ENCODE data around the gene OR5T1.

DNA sequence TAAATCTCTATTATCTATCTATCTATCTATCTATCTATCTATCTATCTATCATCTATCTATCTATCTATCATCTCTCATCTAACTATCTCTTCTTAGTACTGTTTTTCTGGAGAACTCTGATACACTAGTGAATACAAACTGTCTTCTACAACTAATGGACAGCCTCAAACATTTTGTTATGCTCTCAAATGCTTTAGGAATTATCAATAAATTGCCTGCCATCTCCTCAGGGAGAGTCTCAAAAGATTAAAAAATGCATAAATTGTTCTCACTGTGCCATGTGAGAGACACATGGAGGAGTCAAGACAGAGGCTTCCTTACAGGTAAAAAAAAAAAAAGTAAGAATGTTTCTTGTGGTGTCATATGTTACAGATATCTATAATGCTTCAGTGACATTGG lies 40.9 kb downstream of the OR5T1 start, which contains the start of gene OR8K3:
- TF ChIP-seq TAL1 (IDR thresholded peaks at IDR 0.05), result no peak
- TF ChIP-seq, protein P1, sequence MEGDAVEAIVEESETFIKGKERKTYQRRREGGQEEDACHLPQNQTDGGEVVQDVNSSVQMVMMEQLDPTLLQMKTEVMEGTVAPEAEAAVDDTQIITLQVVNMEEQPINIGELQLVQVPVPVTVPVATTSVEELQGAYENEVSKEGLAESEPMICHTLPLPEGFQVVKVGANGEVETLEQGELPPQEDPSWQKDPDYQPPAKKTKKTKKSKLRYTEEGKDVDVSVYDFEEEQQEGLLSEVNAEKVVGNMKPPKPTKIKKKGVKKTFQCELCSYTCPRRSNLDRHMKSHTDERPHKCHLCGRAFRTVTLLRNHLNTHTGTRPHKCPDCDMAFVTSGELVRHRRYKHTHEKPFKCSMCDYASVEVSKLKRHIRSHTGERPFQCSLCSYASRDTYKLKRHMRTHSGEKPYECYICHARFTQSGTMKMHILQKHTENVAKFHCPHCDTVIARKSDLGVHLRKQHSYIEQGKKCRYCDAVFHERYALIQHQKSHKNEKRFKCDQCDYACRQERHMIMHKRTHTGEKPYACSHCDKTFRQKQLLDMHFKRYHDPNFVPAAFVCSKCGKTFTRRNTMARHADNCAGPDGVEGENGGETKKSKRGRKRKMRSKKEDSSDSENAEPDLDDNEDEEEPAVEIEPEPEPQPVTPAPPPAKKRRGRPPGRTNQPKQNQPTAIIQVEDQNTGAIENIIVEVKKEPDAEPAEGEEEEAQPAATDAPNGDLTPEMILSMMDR (IDR thresholded peaks at IDR 0.05 in 2 of 3, conservative IDR thresholded peaks at IDR 0.05 in 1 of 3; ENCODE audit: insufficient read depth in 2 of 3, low read depth in 1 of 3, low read length in 3 of 3), result no peak
- no peak for TF ChIP-seq TCF3 (CRISPR knock-in tag; IDR thresholded peaks at IDR 0.05)
- TF ChIP-seq RAD51 (IDR thresholded peaks at IDR 0.05; ENCODE audit: borderline replicate concordance, low read depth), result no peak
